IPS-18c (cell line): ENCODE data around the gene PWWP2A.

ENCODE experiments used
- H3K4me3 ChIP-seq: 2 replicates; pipeline ENCODE4 v1.7.0; 2013; ENCODE audit warnings: low read depth, mild to moderate bottlenecking, low read length, moderate library complexity; ENCODE audit not compliant: insufficient read depth
- H3K9me3 ChIP-seq: one replicate; pipeline ENCODE4 v1.6.1; 2013; ENCODE audit warnings: mild to moderate bottlenecking, low read length, moderate library complexity; ENCODE audit not compliant: control insufficient read depth, insufficient read depth

The PWWP2A gene

GRCh38 chr5:160054831-160055230 is 64.4 kb downstream of the PWWP2A start:
- H3K4me3 ChIP-seq: no peak overlapping the region

GRCh38 chr5:160054047-160054446 is 65.2 kb downstream of the PWWP2A start:
- no peak overlapping the region for H3K4me3 ChIP-seq
- no peaks in the 10 kb centered on the region for H3K9me3 ChIP-seq

More at GRCh38 chr5:160054831-160055230, 64.4 kb downstream of the PWWP2A start:
- no peaks in the 10 kb centered on the region for H3K9me3 ChIP-seq

GRCh38 chr5:160049099-160049498 is 70.2 kb downstream of the PWWP2A start:
- no peak overlapping the region for H3K4me3 ChIP-seq
- no peaks in the 10 kb centered on the region for H3K9me3 ChIP-seq

GRCh38 chr5:160048131-160048530 is 71.1 kb downstream of the PWWP2A start:
- H3K4me3 ChIP-seq: no peak overlapping the region
- H3K9me3 ChIP-seq: no peaks in the 10 kb centered on the region

- no peaks in the 10 kb centered on the region for H3K9me3 ChIP-seq
- H3K4me3 ChIP-seq: no peak overlapping the region
These were observed 71.8 kb downstream of the PWWP2A start for GRCh38 chr5:160047423-160047822.

GRCh38 chr5:160044967-160045366 is 74.3 kb downstream of the PWWP2A start:
- Histone ChIP-seq H3K4me3 (no peak overlapping the region), H3K9me3 (no peaks in the 10 kb centered on the region)

GRCh38 chr5:160044391-160044804 is 74.9 kb downstream of the PWWP2A start:
- Histone ChIP-seq H3K4me3 (no peak overlapping the region), H3K9me3 (no peaks in the 10 kb centered on the region)

DNA sequence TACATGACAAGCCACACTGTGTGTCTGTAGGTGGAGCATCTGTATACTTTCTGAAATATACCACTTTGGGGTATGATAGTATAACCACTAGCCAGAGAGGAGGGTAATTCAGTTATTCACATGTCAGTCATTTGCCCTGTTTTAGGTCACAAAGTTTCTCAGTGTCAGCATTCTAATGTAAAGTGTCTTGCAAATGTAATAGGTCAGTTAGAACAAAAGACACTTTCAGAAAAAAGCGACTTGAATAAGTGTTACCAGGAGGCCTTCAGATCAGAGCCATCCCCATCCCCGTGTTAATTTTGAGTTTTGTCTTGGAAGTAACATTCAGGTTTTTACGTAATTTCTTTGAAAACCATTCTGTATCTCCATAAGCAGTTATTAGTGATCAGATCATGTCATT is 76.6 kb downstream of the PWWP2A start:
- H3K9me3 ChIP-seq: no peaks in the 10 kb centered on the region
- no peak overlapping the region for H3K4me3 ChIP-seq
